ENCODE results near the gene SLC9A9. TPM values are rescaled to one million over a fixed set of nuclear protein-coding genes. Genes with fewer than 3 reads are reported as not detected.

SLC9A9 gene
- total and polyA plus RNA-seq, 9 of the 15 experiments (the other 6 are each of a cell fraction or from before 2014, with no cell fraction given): 0.03 to 0.13 TPM; not detected in 7

GRCh38 chr3:143362115-143362991, 485.9 kb downstream of the SLC9A9 start (continued):
- no peak for TF ChIP-seq HNRNPK (IDR thresholded peaks at IDR 0.05; ENCODE audit: low read depth, low read length, poor library complexity, severe bottlenecking)
- TF ChIP-seq HOXB6 (CRISPR knock-in tag; IDR thresholded peaks at IDR 0.05; ENCODE audit: borderline replicate concordance): no peak
- no peak for TF ChIP-seq ZNF444 (CRISPR knock-in tag; IDR thresholded peaks at IDR 0.05)
- TF ChIP-seq, protein P1, sequence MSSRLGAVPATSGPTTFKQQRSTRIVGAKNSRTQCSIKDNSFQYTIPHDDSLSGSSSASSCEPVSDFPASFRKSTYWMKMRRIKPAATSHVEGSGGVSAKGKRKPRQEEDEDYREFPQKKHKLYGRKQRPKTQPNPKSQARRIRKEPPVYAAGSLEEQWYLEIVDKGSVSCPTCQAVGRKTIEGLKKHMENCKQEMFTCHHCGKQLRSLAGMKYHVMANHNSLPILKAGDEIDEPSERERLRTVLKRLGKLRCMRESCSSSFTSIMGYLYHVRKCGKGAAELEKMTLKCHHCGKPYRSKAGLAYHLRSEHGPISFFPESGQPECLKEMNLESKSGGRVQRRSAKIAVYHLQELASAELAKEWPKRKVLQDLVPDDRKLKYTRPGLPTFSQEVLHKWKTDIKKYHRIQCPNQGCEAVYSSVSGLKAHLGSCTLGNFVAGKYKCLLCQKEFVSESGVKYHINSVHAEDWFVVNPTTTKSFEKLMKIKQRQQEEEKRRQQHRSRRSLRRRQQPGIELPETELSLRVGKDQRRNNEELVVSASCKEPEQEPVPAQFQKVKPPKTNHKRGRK (tag; IDR thresholded peaks at IDR 0.05): peak; percentile 87
- TF ChIP-seq ZNF695 (CRISPR knock-in tag; IDR thresholded peaks at IDR 0.05): no peak
- no peak for TF ChIP-seq EGR1 (conservative IDR thresholded peaks at IDR 0.05)
- TF ChIP-seq, protein P2, sequence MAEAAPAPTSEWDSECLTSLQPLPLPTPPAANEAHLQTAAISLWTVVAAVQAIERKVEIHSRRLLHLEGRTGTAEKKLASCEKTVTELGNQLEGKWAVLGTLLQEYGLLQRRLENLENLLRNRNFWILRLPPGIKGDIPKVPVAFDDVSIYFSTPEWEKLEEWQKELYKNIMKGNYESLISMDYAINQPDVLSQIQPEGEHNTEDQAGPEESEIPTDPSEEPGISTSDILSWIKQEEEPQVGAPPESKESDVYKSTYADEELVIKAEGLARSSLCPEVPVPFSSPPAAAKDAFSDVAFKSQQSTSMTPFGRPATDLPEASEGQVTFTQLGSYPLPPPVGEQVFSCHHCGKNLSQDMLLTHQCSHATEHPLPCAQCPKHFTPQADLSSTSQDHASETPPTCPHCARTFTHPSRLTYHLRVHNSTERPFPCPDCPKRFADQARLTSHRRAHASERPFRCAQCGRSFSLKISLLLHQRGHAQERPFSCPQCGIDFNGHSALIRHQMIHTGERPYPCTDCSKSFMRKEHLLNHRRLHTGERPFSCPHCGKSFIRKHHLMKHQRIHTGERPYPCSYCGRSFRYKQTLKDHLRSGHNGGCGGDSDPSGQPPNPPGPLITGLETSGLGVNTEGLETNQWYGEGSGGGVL (CRISPR knock-in tag; IDR thresholded peaks at IDR 0.05): no peak
- TF ChIP-seq HMBOX1 (IDR thresholded peaks at IDR 0.05): no peak
- TF ChIP-seq ZNF766 (CRISPR knock-in tag; conservative IDR thresholded peaks at IDR 0.05): no peak
- TF ChIP-seq, protein P3, sequence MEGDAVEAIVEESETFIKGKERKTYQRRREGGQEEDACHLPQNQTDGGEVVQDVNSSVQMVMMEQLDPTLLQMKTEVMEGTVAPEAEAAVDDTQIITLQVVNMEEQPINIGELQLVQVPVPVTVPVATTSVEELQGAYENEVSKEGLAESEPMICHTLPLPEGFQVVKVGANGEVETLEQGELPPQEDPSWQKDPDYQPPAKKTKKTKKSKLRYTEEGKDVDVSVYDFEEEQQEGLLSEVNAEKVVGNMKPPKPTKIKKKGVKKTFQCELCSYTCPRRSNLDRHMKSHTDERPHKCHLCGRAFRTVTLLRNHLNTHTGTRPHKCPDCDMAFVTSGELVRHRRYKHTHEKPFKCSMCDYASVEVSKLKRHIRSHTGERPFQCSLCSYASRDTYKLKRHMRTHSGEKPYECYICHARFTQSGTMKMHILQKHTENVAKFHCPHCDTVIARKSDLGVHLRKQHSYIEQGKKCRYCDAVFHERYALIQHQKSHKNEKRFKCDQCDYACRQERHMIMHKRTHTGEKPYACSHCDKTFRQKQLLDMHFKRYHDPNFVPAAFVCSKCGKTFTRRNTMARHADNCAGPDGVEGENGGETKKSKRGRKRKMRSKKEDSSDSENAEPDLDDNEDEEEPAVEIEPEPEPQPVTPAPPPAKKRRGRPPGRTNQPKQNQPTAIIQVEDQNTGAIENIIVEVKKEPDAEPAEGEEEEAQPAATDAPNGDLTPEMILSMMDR (IDR thresholded peaks at IDR 0.05 in 2 of 3, conservative IDR thresholded peaks at IDR 0.05 in 1 of 3; ENCODE audit: insufficient read depth in 2 of 3, low read depth in 1 of 3, low read length in 3 of 3): no peak
- no peak for TF ChIP-seq MLX (CRISPR knock-in tag; conservative IDR thresholded peaks at IDR 0.05)
- no peak for TF ChIP-seq SLC30A9 (CRISPR knock-in tag; IDR thresholded peaks at IDR 0.05)
- no peak for TF ChIP-seq DEAF1 (CRISPR knock-in tag; IDR thresholded peaks at IDR 0.05)
- TF ChIP-seq CCNT2 (IDR thresholded peaks at IDR 0.05; ENCODE audit: borderline replicate concordance, extremely low read depth, insufficient read length, low read depth, low read length): no peak
- TF ChIP-seq HLTF (IDR thresholded peaks at IDR 0.05): 0 out of 2 replicates have a peak, but pooled peaks have one; percentile 40
